ENCODE data around the gene RHOBTB3.
A peak's percentile ranks its signal among the peaks of the same experiment; 100 is the strongest.
"Not testable (repeated sequence)": the region's sequence is repeated elsewhere in the genome, so short reads cannot be mapped to it uniquely, and the experiment has no call there.

The RHOBTB3 gene, protein sequence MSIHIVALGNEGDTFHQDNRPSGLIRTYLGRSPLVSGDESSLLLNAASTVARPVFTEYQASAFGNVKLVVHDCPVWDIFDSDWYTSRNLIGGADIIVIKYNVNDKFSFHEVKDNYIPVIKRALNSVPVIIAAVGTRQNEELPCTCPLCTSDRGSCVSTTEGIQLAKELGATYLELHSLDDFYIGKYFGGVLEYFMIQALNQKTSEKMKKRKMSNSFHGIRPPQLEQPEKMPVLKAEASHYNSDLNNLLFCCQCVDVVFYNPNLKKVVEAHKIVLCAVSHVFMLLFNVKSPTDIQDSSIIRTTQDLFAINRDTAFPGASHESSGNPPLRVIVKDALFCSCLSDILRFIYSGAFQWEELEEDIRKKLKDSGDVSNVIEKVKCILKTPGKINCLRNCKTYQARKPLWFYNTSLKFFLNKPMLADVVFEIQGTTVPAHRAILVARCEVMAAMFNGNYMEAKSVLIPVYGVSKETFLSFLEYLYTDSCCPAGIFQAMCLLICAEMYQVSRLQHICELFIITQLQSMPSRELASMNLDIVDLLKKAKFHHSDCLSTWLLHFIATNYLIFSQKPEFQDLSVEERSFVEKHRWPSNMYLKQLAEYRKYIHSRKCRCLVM

DNA sequence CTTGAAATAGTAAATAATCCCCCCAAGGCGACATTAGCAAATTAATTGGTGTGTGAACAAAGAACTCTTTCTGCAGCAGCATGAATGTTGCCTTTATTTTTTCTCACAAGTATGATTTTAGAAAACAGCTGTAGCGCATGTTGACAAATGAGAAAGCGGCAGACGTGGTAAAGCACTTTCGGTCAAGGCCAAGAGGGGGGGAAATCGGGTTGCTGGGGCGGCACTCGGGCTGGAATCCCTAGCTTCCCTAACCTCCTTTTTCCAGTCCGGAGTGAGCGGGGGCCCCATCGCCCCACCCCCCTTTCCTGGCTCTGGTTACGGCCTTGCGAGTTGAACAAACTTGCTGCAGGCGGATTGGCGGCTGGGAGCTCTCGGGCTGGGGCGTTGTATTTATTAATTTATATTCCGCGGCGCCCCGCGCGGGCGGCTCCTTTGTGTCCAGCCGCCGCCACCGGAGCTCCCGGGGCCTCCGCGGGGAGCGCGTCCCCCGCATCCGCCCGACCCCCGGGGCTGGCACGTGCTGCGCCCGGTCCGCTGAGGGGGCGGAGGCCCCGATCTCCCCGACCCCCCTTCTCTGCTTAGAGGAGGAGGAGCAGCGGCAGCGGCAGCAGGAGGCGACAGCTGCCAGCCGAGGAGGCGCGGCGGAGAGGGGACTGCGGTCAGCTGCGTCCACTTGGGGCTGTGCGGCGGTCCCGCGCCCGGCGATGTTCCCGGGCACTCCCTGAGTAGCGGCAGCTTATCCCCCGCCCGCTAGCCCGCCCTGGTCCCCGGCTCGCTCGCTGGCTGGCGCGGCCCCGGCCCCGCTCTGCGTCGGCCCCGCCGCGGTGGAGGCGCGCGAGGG, at the start of gene RHOBTB3:
Gene RHOBTB3, plus strand, starts transcription at position 607 of the 841 bp plus-strand sequence. CDS start 347 bp downstream, outside the sequence.
- DNase-seq (ENCODE audit: low spot score in 2 of 2) = peak; percentile 70 to 91
- Histone ChIP-seq H3K36me3 (replicated peaks) (peaks cover 6% of the 10 kb centered on the region; the same call in 1 of the 2 replicates), H3K27me3 (ENCODE audit: low read depth) (no peaks in the 10 kb centered on the region), H3K4me3 (peak within 1 kb of the TSS; percentile 73), H3K9me3 (no peaks in the 10 kb centered on the region), H3K4me1 (peaks cover 19% of the 10 kb centered on the region)
- in situ Hi-C loops (cut with MboI; ENCODE audit: low sequenced_read_pairs) = no loop called here

DNA sequence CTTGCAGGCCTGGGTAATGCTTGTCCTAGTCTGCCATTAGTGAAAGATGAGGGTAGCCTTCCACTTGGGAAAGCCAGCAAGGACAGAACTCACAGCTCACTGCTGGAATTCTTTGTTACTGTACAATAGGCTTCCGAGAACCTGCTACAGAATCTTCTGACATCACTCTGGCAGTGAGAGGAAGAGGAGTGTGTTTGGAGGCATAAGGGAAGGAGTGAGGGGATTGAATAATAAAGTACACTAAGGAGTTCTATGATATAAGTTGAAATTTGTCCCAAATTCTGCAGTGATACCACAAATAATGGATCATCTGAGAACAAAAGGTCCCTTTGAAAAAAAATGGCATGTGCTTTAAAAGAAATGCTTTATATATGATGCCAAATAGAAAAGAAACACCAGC, 48.2 kb upstream of the RHOBTB3 start, which contains the start of gene SPATA9:
Gene SPATA9, minus strand, starts transcription at position 101 of the 400 bp plus-strand sequence. CDS start 137 bp downstream, outside the sequence.
- Histone ChIP-seq H3K36me3 (replicated peaks) (no peaks in the 10 kb centered on the region), H3K4me1 (no peaks in the 10 kb centered on the region), H3K4me3 (no peak within 1 kb of the TSS), H3K27me3 (ENCODE audit: low read depth) (peaks cover 3% of the 10 kb centered on the region), H3K9me3 (no peaks in the 10 kb centered on the region)
- in situ Hi-C loops (cut with MboI; ENCODE audit: low sequenced_read_pairs) = no loop called here
- no peak for DNase-seq (ENCODE audit: low spot score in 2 of 2)

DNA sequence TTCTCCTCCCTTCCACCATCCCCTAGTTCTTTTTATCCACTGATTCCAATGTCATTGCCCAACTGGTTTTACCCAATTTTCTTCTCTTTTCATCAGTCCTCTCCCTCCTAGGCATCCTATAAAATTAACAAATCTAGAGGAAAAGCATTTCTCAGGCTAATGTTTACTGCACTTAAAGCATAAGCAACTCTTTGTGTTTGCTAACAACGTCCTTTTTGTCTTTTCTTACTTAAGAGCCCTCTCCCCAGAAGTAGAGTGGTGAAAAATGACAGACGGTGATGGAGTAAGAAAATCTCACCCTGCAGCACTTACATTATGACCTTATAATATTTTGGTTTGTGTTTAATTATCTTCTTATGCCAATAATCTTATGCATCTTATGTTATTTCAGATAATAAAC, 46.8 kb upstream of the RHOBTB3 start:
- DNase-seq (ENCODE audit: low spot score in 2 of 2) = no peak
- Histone ChIP-seq H3K27me3 (ENCODE audit: low read depth) (peaks cover 3% of the 10 kb centered on the region), H3K4me1 (no peaks in the 10 kb centered on the region), H3K9me3 (no peaks in the 10 kb centered on the region), H3K4me3 (no peak overlapping the region), H3K36me3 (replicated peaks) (no peaks in the 10 kb centered on the region)
- in situ Hi-C loops (cut with MboI; ENCODE audit: low sequenced_read_pairs) = no loop called here

DNA sequence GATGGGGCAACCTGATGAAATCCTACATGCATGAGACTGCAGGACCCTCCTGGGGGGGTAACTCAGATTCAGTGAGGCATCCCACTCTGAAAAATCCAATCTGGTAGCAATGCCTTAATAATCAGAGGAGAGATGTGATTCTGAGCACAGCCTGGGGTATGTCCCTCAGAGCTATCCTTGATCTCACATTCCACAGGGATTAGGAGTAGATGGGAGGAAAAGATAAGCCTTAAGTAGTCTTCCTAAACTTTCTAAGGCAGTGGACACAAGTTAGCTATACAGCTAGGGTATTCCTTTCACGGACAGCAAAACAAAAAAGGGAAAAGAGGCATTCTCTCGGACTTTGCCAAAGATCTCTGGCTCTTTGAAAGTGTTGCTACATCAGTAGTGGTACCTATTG, 44.5 kb upstream of the RHOBTB3 start:
- Histone ChIP-seq H3K4me1 (no peaks in the 10 kb centered on the region), H3K27me3 (ENCODE audit: low read depth) (peaks cover 3% of the 10 kb centered on the region), H3K36me3 (replicated peaks) (no peaks in the 10 kb centered on the region), H3K4me3 (no peak overlapping the region), H3K9me3 (no peaks in the 10 kb centered on the region)
- in situ Hi-C loops (cut with MboI; ENCODE audit: low sequenced_read_pairs) = no loop called here
- DNase-seq (ENCODE audit: low spot score in 2 of 2) = peak in 1 of 2 experiments; percentile 59

DNA sequence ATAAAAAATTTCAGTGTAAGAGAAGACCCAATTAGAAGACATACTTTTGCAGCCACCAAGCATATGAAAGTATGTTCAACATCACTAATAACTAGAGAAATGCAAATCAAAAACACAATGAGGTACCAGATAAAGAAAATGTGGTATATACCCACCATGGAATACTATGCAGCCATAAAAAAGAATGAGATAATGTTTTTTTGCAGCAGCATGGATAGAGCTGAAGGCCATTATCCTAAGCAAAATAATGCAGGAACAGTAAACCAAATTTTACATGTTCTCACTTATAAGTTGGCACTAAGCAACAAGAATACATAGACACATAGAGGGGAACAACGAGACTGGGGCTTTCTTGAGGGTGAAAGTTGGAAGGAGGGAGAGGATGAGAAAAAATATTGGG, 41.5 kb upstream of the RHOBTB3 start:
- DNase-seq (ENCODE audit: low spot score in 2 of 2) = no peak
- no peaks in the 10 kb centered on the region for H3K27me3 ChIP-seq (ENCODE audit: low read depth)
- no peaks in the 10 kb centered on the region for H3K9me3 ChIP-seq
- no peaks in the 10 kb centered on the region for H3K4me1 ChIP-seq
- in situ Hi-C loops (cut with MboI; ENCODE audit: low sequenced_read_pairs) = no loop called here
- no peaks in the 10 kb centered on the region for H3K36me3 ChIP-seq (replicated peaks)
- H3K4me3 ChIP-seq = no peak overlapping the region

DNA sequence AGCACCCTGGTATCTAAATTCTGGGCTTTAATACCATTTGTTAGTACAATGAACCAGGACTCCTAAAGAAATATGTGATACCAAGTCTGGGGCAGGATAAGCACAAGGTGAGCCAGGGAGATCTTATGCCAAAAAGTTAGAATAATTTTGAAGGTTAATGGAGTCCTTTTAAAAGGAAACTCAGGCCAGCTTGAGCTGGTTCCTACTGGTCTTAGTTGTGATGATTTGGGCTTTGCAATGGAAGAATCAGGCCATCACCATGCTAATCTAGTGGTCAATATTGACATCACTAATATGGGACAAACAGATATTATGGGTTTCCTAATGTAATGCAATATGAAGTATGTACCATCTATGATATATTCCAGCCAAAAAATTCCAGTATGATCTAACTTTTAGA, 40.8 kb upstream of the RHOBTB3 start:
- Histone ChIP-seq H3K4me1 (no peaks in the 10 kb centered on the region), H3K4me3 (no peak overlapping the region), H3K9me3 (no peaks in the 10 kb centered on the region), H3K27me3 (ENCODE audit: low read depth) (no peaks in the 10 kb centered on the region), H3K36me3 (replicated peaks) (no peaks in the 10 kb centered on the region)
- DNase-seq (ENCODE audit: low spot score in 2 of 2) = no peak
- in situ Hi-C loops (cut with MboI; ENCODE audit: low sequenced_read_pairs) = no loop called here

DNA sequence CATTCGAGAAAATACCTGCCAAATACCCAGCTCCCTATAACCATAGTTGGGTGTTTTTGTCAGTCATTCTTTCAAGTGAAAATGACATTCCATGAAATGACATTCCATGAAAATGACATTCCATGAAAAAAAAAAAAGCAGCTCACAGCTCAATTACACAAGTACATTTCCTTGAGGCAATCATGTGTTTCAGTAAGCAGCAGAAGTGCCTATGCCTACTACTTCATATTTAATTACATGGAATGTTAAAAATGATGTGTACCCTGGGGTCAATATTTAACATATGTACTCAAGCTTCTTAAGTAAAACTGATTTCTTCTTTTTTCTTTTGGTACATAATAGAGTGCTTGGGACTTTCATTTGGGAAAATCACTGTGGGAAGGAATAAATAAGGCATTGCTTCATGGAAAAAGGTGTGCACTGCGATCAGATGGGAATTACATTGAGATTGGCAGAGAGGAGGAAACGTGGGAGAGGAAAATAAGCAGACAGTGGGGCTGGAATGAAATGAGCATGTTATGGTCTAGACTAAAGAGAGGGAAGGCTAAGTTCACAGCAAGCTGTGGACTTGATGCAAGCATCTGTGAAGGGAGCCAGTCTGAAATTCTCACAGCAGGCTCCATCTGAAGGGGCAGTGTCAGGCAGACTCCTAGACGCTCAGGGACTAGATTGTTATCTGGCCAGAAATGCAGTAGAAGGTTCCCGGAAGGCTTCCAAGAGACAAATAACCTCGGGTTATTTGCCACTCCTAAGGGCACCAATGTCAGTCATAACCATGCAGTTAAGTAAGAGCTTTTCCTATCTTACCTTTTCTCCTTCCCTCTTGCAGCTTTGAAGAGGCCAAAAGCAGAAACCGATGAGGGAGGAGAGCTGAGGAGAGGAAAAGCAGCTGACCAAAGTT, 33.1 kb upstream of the RHOBTB3 start:
- no peak for DNase-seq (ENCODE audit: low spot score in 2 of 2)
- no peaks in the 10 kb centered on the region for H3K9me3 ChIP-seq
- H3K36me3 ChIP-seq (replicated peaks) = no peaks in the 10 kb centered on the region
- no peak overlapping the region for H3K4me3 ChIP-seq
- in situ Hi-C loops (cut with MboI; ENCODE audit: low sequenced_read_pairs) = no loop called here
- no peaks in the 10 kb centered on the region for H3K27me3 ChIP-seq (ENCODE audit: low read depth)
- H3K4me1 ChIP-seq = no peaks in the 10 kb centered on the region

DNA sequence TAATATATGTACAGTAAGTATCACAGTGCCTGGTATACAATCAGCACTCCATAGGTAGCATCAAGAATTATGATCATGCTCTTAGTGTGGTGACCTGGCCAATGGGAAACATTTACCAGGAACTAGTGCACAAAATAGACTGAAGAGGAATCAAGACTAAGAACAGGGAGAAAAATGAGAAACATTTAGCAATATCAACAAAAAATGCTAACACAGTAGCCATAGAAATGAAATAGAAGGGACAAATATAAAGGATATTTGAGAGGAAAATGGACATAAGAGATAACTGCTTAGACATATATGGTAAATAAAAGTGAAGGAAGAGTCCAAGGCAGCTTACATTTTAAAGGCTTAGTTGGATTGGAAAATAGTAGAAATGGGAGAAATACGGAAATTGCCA, 31.8 kb upstream of the RHOBTB3 start:
- no peak for DNase-seq (ENCODE audit: low spot score in 2 of 2)
- no peaks in the 10 kb centered on the region for H3K4me1 ChIP-seq
- in situ Hi-C loops (cut with MboI; ENCODE audit: low sequenced_read_pairs) = no loop called here
- no peak overlapping the region for H3K4me3 ChIP-seq
- H3K36me3 ChIP-seq (replicated peaks) = no peaks in the 10 kb centered on the region
- H3K9me3 ChIP-seq = no peaks in the 10 kb centered on the region
- no peaks in the 10 kb centered on the region for H3K27me3 ChIP-seq (ENCODE audit: low read depth)

DNA sequence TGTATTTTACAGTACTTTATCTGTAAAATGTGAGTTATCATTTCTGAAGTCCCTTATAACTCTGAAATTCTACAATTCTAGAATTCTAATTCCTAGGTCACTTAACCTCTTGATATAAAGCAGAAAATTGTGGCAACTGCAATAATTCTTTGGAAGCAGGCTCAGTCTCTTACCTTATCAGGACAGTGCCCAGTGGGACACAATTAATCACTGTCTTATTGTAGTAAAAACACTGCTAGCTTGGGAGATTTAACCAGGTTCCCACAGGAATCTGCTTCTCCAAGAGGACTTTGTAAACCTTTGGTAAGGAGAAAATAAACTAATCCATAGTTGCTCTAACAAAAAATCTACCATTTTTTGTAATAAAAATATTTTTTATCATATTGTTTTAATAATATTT, 30.1 kb upstream of the RHOBTB3 start:
- no peaks in the 10 kb centered on the region for H3K4me1 ChIP-seq
- no peaks in the 10 kb centered on the region for H3K36me3 ChIP-seq (replicated peaks)
- no peak for DNase-seq (ENCODE audit: low spot score in 2 of 2)
- in situ Hi-C loops (cut with MboI; ENCODE audit: low sequenced_read_pairs) = no loop called here
- no peaks in the 10 kb centered on the region for H3K27me3 ChIP-seq (ENCODE audit: low read depth)
- H3K9me3 ChIP-seq = no peaks in the 10 kb centered on the region
- H3K4me3 ChIP-seq = no peak overlapping the region

DNA sequence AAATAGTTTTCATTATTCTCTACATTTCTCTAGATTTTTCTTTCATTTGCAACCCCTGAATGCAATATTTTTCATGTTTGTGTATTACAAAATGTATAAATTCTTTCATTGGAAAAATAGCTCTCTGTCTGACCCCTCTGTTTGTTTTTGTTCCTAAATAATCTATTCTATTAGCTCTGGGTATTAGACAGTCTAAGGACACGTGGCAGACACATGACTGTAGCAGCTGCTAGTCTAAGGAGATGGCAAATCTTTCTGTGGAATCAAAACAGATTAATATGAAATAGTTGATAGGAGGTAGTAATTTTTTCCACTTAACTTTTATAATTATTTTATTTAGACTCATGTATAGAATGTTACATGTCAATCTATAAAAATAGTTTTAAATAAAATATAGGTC, 27.0 kb upstream of the RHOBTB3 start:
- no peak for DNase-seq (ENCODE audit: low spot score in 2 of 2)
- no peaks in the 10 kb centered on the region for H3K27me3 ChIP-seq (ENCODE audit: low read depth)
- H3K4me3 ChIP-seq = no peak overlapping the region
- H3K36me3 ChIP-seq (replicated peaks) = no peaks in the 10 kb centered on the region
- no peaks in the 10 kb centered on the region for H3K4me1 ChIP-seq
- no peaks in the 10 kb centered on the region for H3K9me3 ChIP-seq
- in situ Hi-C loops (cut with MboI; ENCODE audit: low sequenced_read_pairs) = no loop called here

DNA sequence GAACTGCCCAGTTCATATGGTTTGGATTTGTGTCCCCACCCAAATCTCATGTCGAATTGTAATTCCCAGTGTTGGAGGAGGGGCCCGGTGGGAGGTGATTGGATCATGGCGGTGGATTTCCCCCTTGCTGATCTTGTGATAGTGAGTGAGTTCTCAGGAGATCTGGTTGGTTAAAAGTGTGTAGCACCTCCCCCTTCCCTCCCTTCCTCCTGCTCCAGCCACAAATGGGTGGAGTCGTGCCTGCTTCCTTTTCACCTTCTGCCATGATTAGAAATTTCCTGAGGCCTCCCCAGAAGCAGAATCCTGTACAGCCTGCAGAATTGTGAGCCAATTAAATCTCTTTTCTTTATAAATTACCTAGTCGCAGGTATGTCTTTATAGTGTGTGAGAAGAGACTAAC, 24.9 kb upstream of the RHOBTB3 start:
- in situ Hi-C loops (cut with MboI; ENCODE audit: low sequenced_read_pairs); H3K36me3 ChIP-seq (replicated peaks); H3K4me3 ChIP-seq; H3K27me3 ChIP-seq (ENCODE audit: low read depth); H3K4me1 ChIP-seq; H3K9me3 ChIP-seq; DNase-seq (ENCODE audit: low spot score in 2 of 2): not testable (repeated sequence)

DNA sequence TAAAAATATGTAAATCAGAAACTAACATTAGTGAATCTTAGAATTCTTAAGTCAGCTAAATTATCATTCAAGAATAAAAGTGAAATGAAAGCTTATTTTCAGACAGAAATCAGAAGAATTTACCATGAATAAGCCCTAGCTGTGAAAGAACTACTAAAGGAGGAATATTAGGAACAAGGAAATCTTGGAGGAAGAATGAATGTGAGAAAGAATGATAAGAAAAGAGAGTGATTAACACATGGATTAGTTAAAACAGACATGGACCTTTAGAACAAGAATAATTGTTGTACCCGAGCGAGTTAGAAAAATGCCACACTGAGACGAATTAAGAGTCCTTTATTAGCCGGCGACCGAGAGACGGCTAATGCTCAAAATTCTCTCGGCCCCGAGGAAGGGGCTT, 24.1 kb upstream of the RHOBTB3 start:
- Histone ChIP-seq H3K27me3 (ENCODE audit: low read depth) (no peaks in the 10 kb centered on the region), H3K9me3 (no peaks in the 10 kb centered on the region), H3K4me1 (no peaks in the 10 kb centered on the region), H3K36me3 (replicated peaks) (no peaks in the 10 kb centered on the region), H3K4me3 (no peak overlapping the region)
- in situ Hi-C loops (cut with MboI; ENCODE audit: low sequenced_read_pairs) = no loop called here
- DNase-seq (ENCODE audit: low spot score in 2 of 2) = no peak

DNA sequence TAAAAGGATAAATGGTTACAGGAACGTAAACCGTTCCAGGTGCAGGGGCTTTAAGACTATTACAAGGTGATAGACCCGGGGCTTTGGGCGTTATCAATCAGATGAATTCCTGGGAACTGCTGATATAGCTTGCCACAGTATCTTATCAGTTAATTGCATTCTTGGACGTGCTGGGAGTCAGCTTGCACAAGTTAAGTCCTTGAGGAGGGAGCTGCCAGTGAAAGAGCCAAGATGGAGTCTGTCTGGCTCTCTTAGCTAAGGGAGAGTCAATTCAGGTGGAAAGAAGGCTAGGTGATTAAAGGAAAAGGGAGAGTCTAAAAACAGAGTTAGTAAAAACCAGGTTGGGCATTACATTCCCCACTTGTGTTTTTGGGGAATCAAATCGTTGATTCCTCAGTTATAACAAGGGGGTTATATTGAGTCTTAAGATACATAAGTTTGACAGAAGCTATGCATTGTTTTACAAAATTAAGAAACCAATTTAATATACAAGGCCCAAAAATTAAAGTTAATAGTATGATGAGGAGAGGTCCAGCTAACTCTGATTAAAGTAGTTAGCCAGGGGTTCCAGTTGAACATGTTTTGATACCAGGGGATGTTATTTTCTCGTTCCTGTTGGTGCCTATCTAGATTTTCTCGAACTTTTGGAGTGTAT, 23.5 kb upstream of the RHOBTB3 start:
- H3K9me3 ChIP-seq; DNase-seq (ENCODE audit: low spot score in 2 of 2); H3K4me1 ChIP-seq; H3K36me3 ChIP-seq (replicated peaks); in situ Hi-C loops (cut with MboI; ENCODE audit: low sequenced_read_pairs); H3K4me3 ChIP-seq; H3K27me3 ChIP-seq (ENCODE audit: low read depth): not testable (repeated sequence)

Measured in HAP-1 (cell line).